Endothelial cell of umbilical vein (primary cell): ENCODE data around the gene OPN1SW.

Source experiments
- EZH2 ChIP-seq: IDR thresholded peaks from 2 replicates; pipeline ENCODE4 v1.6.1; 2012; ENCODE audit warnings: borderline replicate concordance, low read depth, mild to moderate bottlenecking, moderate library complexity, low read length, inconsistent platforms; ENCODE audit not compliant: severe bottlenecking
- FOS ChIP-seq: IDR thresholded peaks from 2 replicates; pipeline ENCODE4 v1.6.1; 2011; ENCODE audit warnings: mild to moderate bottlenecking, low read length, moderate library complexity, borderline replicate concordance; ENCODE audit not compliant: insufficient read depth
- JUN ChIP-seq: IDR thresholded peaks from 2 replicates; pipeline ENCODE4 v1.6.1; 2011; ENCODE audit warnings: borderline replicate concordance, low read depth; ENCODE audit not compliant: insufficient read length, insufficient read depth
- MYC ChIP-seq: IDR thresholded peaks from one replicate; pipeline ENCODE4 v1.6.1; 2011; ENCODE audit warnings: mild to moderate bottlenecking, low read depth, low read length
- POLR2A ChIP-seq: IDR thresholded peaks from 2 replicates; pipeline ENCODE4 v1.6.1; 2012; ENCODE audit warnings: low read depth, mild to moderate bottlenecking, control low read depth, low read length
- POLR2AphosphoS5 ChIP-seq: IDR thresholded peaks from 2 replicates; pipeline ENCODE4 v1.6.1; 2012; ENCODE audit warnings: low read depth, mild to moderate bottlenecking, control low read depth, low read length, moderate library complexity; ENCODE audit not compliant: insufficient read depth
- TF ChIP-seq, protein P1 (sequence below), 2 donors: IDR thresholded peaks; 1 replicate in 1 of 2; 2 replicates in 1 of 2; pipeline ENCODE4 v1.5.1; 2011; ENCODE audit warnings: low read length in 2 of 2, mild to moderate bottlenecking in 2 of 2, moderate library complexity in 2 of 2, control low read depth in 1 of 2, inconsistent platforms in 1 of 2, low read depth in 1 of 2; ENCODE audit not compliant: insufficient read depth in 1 of 2; ENCODE audit errors: extremely low read depth in 1 of 2
- TF ChIP-seq, protein P2 (sequence below): IDR thresholded peaks from 2 replicates; pipeline ENCODE4 v1.6.1; 2011; ENCODE audit not compliant: insufficient read depth, insufficient read length

DNA sequence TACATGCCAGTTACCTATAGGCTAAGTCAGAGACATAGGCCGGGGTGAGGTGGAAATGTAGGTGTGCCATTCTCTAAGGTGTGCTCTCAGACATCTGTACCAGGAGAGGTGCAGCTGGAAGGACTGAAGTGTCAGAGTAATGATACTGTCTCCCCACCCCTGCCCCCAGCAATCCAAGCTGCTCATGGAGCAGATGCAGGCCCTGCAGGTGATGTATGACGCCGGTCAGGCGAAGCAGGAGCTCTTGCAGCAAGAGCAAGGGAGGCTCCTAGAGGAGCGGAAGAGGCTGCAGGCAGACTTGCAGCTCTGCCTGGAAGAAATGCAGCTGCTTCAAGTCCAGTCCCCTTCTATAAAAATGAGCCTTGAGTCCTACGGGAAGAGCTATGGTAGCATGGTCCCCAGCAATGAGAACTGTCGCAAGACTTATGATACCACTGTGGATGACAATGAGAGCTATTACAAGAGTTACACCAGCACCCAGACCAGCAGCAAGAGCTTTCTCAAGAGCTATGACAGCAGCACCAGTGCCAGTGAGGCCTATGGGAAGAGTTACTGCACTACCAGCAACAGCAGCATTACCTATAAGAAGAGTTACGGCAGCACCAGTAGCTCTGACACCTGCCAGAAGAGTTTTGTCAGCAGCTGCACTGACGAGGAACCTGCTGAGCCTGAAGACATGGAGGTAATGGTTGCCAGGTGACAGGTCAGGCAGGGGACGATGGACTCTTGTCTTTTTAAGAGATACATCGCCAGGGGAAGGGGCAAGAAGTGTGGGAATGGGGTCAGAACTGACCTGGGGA lies 36.2 kb upstream of the OPN1SW start:
- TF ChIP-seq EZH2 (no peak), POLR2AphosphoS5 (no peak), POLR2A (no peak), JUN (no peak), FOS (no peak), MYC (no peak)
- TF ChIP-seq, protein P1, sequence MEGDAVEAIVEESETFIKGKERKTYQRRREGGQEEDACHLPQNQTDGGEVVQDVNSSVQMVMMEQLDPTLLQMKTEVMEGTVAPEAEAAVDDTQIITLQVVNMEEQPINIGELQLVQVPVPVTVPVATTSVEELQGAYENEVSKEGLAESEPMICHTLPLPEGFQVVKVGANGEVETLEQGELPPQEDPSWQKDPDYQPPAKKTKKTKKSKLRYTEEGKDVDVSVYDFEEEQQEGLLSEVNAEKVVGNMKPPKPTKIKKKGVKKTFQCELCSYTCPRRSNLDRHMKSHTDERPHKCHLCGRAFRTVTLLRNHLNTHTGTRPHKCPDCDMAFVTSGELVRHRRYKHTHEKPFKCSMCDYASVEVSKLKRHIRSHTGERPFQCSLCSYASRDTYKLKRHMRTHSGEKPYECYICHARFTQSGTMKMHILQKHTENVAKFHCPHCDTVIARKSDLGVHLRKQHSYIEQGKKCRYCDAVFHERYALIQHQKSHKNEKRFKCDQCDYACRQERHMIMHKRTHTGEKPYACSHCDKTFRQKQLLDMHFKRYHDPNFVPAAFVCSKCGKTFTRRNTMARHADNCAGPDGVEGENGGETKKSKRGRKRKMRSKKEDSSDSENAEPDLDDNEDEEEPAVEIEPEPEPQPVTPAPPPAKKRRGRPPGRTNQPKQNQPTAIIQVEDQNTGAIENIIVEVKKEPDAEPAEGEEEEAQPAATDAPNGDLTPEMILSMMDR (IDR thresholded peaks at IDR 0.05; ENCODE audit: extremely low read depth in 1 of 2, insufficient read depth in 1 of 2, low read depth in 1 of 2, low read length in 2 of 2): no peak
- TF ChIP-seq, protein P2, sequence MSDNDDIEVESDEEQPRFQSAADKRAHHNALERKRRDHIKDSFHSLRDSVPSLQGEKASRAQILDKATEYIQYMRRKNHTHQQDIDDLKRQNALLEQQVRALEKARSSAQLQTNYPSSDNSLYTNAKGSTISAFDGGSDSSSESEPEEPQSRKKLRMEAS: no peak
